GM12892 (cell line): ENCODE measurements around the gene STK35.

ENCODE experiments used
- POLR2AphosphoS5 ChIP-seq: IDR thresholded peaks from 2 replicates; pipeline ENCODE4 v1.6.1; 2011; ENCODE audit warnings: low read depth, low read length, control low read depth
- TAF1 ChIP-seq: IDR thresholded peaks from 2 replicates; pipeline ENCODE4 v1.6.1; 2011; ENCODE audit warnings: low read depth, mild to moderate bottlenecking, control low read depth, low read length, borderline replicate concordance

GRCh38 chr20:2103461-2104153 is 2.0 kb downstream of the STK35 start:
- TF ChIP-seq POLR2AphosphoS5 (no peak), TAF1 (no peak)
